Renal cortex interstitium (tissue), 11 donors: ENCODE results near the gene CGNL1. TPM values are rescaled to one million over a fixed set of nuclear protein-coding genes. Genes with fewer than 3 reads are reported as not detected.

ENCODE experiments used
- DNase-seq, 11 donors: peaks; one replicate each; pipeline ENCODE4 v3.0.0-alpha.2; 2013; ENCODE audit warnings: low read depth in 9 of 11, low spot score in 4 of 11; ENCODE audit errors: extremely low read depth in 1 of 11
- polyA plus RNA-seq, 3 donors: library from polyadenylated mRNA; unstranded; fragments of 120-200 nt; gene quantifications; one replicate each; pipeline ENCODE4 v1.2.1, GENCODE V29; 2013; ENCODE audit not compliant: insufficient read length in 3 of 3

CGNL1 gene
- polyA plus RNA-seq, 3 donors: 65.1 to 70.5 (median 65.3) TPM

GRCh38 chr15:57406062-57406772, 29.9 kb downstream of the CGNL1 start:
- DNase-seq: no peak

DNA sequence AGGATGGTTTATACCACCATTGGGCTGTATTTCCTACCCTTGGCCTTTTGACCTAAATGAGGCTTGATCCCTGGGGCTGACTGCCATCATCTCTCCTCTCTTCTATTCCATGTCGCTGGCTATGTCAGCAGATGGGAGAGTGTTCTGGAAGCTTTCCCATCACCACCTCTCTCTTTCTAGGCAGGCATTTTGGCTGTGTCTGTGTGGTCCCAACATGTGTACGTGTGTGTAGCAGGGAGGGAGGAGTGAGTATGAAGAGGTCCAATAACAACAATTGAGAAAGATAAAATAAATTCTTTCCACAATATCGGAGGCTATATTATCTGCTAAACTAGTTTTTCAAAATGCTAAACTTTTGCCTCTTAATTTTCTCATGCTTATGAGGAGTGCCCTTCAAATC, 34.1 kb downstream of the CGNL1 start:
- DNase-seq: no peak

DNA sequence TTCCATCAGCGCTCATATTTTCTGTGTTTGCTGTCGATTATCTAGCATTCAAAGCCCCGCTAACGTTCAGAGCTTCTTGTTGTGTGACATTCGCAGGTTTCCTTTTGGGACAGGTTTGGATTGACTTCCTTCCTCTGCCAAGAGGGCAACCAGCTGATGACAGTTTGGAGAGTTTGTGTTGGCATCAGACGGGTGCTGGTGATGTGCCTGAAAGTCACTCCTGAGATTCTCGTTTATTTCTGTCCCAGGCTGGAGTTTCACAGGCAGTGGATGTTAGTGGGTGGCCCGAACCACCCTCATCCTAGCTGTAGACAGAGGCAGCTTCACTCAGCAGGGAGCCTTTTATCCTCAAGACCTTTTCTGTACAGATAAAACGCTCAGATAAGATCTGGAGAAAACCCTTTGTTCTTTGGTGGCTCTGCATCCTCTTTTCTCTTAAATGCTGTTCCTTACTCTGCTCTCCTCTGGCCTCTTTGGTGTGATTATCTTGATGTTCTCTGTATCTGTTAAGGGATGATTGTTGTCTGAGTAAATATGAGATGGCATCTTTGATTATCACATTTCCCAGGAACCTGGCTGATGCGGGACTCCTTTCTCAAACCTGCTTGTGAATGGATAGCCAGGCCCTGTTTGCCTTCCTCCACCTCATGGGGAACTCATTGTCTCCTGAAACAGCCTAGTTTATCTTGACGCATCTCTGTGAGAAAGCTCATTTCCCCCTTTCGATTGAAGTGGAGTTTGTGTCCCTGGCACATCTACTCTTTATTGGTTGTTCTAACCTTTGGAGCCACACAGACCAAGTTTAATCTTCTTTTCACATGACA, 35.9 kb downstream of the CGNL1 start:
- no peak for DNase-seq

DNA sequence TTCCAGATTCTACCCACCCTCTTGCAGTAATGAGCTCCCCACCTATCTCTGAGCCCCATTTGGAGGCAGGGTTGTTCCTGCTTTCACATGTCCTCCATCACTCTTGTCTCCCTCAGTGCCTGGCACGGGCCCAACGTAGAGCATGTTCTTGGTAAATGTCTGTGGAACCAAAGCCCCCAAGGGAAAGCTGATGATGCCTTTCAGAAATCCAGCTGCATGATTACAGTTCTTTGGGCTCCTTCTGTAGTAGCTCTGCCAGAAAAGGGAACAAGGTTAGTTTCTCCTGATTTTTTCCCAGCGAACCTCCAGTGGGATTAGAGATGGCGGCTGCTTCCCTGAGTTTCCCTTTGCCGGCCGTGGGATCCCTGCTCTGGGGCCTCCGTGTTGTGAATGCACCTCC, 39.3 kb downstream of the CGNL1 start:
- no peak for DNase-seq

- DNase-seq: no peak
Observed at GRCh38 chr15:57418635-57419034, 42.3 kb downstream of the CGNL1 start.

GRCh38 chr15:57419335-57419734, 43.0 kb downstream of the CGNL1 start:
- DNase-seq: no peak

GRCh38 chr15:57421110-57421509, 44.8 kb downstream of the CGNL1 start:
- no peak for DNase-seq

GRCh38 chr15:57421551-57421950, 45.2 kb downstream of the CGNL1 start:
- DNase-seq: no peak

- DNase-seq: no peak
Observed at GRCh38 chr15:57422113-57422754, 45.9 kb downstream of the CGNL1 start.

DNA sequence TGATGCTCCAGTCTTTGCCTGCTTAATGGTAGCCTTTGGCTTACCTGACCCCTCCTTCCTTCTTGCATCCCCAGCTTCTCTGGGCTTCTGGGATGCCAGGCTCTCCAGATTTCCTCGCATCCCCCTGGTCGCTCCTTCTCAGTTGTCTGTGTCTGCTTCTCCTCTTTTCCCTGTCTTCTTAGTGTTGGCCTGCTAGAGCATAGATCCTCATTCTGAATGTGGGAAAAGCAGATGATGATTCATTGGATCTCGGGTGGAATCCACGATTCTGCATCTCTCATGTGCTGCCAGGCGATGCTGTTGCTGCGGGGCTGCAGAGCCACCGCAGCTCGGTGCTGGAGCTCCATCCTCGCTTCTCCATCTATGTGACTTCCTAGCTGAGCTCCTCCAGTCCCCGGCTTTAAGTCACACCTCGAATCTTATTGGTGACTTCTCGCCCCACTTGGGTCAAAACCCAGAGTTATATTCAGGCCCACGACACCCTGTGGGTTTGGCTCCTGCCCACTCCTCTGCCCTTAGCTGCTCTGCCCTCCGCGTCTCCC, 47.4 kb downstream of the CGNL1 start:
- DNase-seq: no peak

GRCh38 chr15:57424628-57425405, 48.5 kb downstream of the CGNL1 start:
- no peak for DNase-seq

GRCh38 chr15:57425842-57426241, 49.5 kb downstream of the CGNL1 start:
- DNase-seq: no peak

GRCh38 chr15:57427367-57427821, 51.1 kb downstream of the CGNL1 start:
- DNase-seq: no peak

DNA sequence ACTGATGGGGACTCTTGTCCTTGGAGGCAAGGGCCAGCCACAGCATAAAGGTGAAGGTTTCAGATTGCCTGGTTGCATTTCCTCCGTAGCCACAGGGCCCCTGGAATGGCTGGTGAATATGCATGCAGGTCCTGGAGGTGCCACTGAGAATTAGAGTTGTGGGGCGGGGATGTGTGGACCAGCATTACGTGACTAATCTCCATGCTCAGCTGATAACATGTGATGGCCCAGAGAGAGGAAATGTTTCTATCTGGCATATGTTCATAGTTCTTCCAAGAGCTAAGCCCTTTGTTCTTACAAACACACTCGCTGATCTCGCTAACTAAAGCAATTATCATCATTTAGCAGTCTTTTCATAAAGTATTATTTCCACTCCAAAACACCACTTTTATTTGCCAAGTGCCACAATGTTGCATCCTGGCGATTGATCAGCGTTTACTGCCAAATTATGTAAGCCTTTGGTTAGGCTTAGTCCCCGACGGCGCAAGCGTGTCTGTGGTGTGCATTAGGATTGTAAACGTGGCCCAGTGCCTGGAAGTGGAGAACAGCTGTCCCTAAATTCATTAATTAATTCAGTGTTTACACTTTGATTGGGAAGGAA, 55.9 kb downstream of the CGNL1 start:
- no peak for DNase-seq

GRCh38 chr15:57436166-57436565, 59.9 kb downstream of the CGNL1 start:
- no peak for DNase-seq

DNA sequence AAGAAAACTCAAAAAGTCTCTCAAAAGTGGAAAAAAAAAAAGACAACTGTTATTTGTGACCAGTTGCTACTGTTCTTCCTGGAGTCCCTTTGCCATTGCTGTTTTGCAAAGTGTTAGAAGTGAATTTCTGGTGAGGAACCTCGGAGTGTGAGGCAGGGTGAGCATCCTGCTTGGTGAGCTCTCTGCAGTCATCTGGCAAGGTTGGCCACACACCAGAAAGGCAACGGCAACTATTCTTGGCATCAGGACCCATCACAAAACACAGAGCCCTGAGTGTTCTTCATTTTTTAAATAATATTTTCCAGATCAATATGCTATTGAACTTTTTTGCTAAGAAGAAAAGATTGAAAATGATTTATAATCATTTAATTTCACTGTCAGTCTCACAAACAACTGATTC, 60.7 kb downstream of the CGNL1 start:
- DNase-seq: no peak

DNA sequence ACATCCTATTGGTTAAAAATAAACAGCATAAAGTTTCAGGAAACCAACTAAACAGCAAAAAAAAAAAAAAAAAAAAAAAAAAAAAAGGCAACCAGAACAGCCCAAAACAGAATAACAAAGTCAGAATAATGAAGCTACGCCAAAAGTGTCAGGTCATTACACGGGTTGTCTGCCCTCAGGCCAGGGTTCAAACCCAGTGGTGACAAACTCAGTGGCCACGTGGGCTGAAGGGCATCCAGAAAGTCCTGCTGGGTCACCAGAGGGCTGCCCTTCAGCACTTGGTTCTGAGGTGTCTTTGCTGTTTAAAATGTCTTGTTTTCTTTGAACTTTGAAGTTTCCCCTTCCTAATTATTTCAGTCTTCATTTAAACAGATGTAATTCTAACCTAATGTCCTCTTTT, 61.3 kb downstream of the CGNL1 start:
- no peak for DNase-seq

- no peak for DNase-seq
Observed at GRCh38 chr15:57438166-57438565, 61.9 kb downstream of the CGNL1 start.
